ENCODE results near the gene LCNL1. TPM values are rescaled to one million over a fixed set of nuclear protein-coding genes. Genes with fewer than 3 reads are reported as not detected.

The LCNL1 gene
- total RNA-seq, 1 experiment from 2014 or later, result not detected

- Mint-ChIP-seq H3K4me1 (ENCODE audit: insufficient read depth, unreplicated experiment) (no peaks in the 10 kb centered on the region), H3K36me3 (ENCODE audit: insufficient read depth, unreplicated experiment) (no peaks in the 10 kb centered on the region), H3K9me3 (ENCODE audit: unreplicated experiment) (no peaks in the 10 kb centered on the region), H3K4me3 (ENCODE audit: unreplicated experiment) (peak overlapping the region; percentile 84), H3K27me3 (ENCODE audit: insufficient read depth, unreplicated experiment) (no peaks in the 10 kb centered on the region), H3K27ac (ENCODE audit: low read depth, unreplicated experiment) (peak overlapping the region; percentile 39)
- intact Hi-C loops (cut with micrococcal nuclease), result loop anchor here (10.0 kb wide), 1 partner anchor 105 kb away; the partner anchor contains the start of genes AJM1 and PHPT1
- ChIA-PET POLR2A (interaction anchor here (0.6 to 1.4 kb wide), 2 partner anchors 15 to 44 kb away, joined by 3 to 4 read pairs; no protein-coding TSS in a partner anchor), CTCF (interaction anchor here (1.3 kb wide), 1 partner anchor 79 kb away, joined by 3 read pairs; no protein-coding TSS in a partner anchor)
- BruUV-seq (replicated peaks), result no TSS peak
- peak; percentile 92 for DNase-seq (ENCODE audit: unreplicated experiment)
- TF ChIP-seq, protein P1, sequence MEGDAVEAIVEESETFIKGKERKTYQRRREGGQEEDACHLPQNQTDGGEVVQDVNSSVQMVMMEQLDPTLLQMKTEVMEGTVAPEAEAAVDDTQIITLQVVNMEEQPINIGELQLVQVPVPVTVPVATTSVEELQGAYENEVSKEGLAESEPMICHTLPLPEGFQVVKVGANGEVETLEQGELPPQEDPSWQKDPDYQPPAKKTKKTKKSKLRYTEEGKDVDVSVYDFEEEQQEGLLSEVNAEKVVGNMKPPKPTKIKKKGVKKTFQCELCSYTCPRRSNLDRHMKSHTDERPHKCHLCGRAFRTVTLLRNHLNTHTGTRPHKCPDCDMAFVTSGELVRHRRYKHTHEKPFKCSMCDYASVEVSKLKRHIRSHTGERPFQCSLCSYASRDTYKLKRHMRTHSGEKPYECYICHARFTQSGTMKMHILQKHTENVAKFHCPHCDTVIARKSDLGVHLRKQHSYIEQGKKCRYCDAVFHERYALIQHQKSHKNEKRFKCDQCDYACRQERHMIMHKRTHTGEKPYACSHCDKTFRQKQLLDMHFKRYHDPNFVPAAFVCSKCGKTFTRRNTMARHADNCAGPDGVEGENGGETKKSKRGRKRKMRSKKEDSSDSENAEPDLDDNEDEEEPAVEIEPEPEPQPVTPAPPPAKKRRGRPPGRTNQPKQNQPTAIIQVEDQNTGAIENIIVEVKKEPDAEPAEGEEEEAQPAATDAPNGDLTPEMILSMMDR (IDR thresholded peaks at IDR 0.05; ENCODE audit: unreplicated experiment), result no peak
Measured at GRCh38 chr9:136949817-136950655, 32.8 kb upstream of the LCNL1 start.

DNA sequence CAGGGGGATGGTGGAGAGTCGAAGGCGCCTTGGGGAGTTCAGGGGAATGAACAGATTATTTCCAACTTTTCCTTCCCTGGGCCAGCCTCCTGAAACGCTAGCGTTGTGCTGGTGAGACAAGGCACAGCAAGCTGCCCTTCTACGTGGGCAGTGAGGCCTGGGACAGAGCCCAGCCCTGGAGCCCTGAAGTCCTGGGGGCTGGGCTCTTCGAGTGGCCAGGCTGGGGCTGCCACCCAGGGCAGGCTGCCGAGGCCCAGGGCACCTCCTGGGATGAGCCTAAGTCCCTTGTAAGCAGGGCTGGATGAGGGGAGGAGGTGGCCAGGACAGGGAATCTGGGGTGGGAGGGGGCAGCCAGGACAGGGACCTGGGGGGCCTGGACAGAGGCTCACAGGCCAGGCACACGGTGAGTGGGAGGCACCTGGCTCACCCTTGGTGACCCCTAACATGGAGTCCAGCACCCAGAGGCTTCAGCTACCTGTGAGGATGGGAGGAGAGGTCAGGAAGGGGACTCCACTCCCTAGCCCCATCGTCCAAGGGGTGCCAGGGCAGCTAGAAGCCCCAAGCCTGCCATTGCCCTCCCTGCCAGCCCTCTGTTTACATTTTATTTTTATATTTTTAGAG, 32.0 kb upstream of the LCNL1 start:
- no peaks in the 10 kb centered on the region for H3K9me3 Mint-ChIP-seq (ENCODE audit: unreplicated experiment)
- ChIA-PET CTCF (interaction anchor here (0.6 to 1.3 kb wide), 2 partner anchors 78 to 157 kb away, joined by 3 to 6 read pairs; no protein-coding TSS in a partner anchor), POLR2A (interaction anchor here (1.4 kb wide), 1 partner anchor 14 kb away, joined by 4 read pairs; no protein-coding TSS in a partner anchor)
- no peaks in the 10 kb centered on the region for H3K27me3 Mint-ChIP-seq (ENCODE audit: insufficient read depth, unreplicated experiment)
- H3K27ac Mint-ChIP-seq (ENCODE audit: low read depth, unreplicated experiment), result no peak overlapping the region
- TF ChIP-seq, protein P1 (IDR thresholded peaks at IDR 0.05; ENCODE audit: unreplicated experiment), result no peak
- H3K4me3 Mint-ChIP-seq (ENCODE audit: unreplicated experiment), result peak overlapping the region; percentile 84
- no peaks in the 10 kb centered on the region for H3K4me1 Mint-ChIP-seq (ENCODE audit: insufficient read depth, unreplicated experiment)
- BruUV-seq (replicated peaks), result no TSS peak
- no peaks in the 10 kb centered on the region for H3K36me3 Mint-ChIP-seq (ENCODE audit: insufficient read depth, unreplicated experiment)
- intact Hi-C loops (cut with micrococcal nuclease), result no loop called here
- DNase-seq (ENCODE audit: unreplicated experiment), result no peak

DNA sequence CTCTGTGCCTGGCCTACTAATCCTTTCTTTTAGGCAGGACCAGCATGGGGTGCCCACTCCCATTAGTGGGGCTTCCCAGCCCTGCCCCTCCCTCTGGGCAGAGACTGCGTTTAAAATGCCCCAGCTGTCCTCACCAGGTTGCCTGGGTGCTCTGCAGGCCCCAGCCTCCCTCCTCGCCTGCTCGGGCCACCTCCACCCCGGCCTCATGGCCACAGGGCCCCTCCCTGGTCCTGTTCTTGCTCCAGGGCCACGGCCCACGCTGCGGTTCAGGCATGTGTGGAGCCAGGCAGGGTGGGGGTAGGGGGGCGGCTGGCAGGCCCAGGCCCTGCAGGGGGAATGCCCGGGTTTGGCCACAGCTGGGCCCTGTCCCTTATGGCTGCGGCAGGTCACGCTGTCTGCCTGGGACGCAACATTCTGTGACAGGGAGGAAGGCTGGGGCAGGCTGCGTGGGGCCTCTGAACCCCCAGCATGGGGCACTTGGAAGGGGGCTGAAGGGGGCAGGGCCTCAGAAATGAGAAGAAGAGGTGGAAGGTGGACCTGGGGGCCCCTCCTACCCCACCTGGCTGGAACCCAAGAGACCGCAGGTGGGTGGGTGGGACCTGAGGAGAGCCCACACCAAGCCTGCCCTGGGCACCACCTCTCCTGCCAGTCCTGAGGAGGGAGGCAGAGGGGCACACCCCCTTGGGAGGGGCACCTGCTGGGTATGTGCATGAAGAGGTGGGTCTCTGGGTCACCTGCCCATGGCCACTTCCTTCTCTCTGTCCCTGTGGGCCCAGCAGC, 31.1 kb upstream of the LCNL1 start, which contains the start of gene LCN12:
Gene LCN12, plus strand, starts transcription at position 733 of the 780 bp plus-strand sequence. CDS start 55 bp downstream, outside the sequence.
- DNase-seq (ENCODE audit: unreplicated experiment), result no peak
- ChIA-PET POLR2A (no interaction called here), CTCF (interaction anchor here (0.6 kb wide), 2 partner anchors 158 to 433 kb away, joined by 3 to 6 read pairs; no protein-coding TSS in a partner anchor)
- no peaks in the 10 kb centered on the region for H3K27me3 Mint-ChIP-seq (ENCODE audit: insufficient read depth, unreplicated experiment)
- H3K9me3 Mint-ChIP-seq (ENCODE audit: unreplicated experiment), result peaks cover 6% of the 10 kb centered on the region
- TF ChIP-seq, protein P1 (IDR thresholded peaks at IDR 0.05; ENCODE audit: unreplicated experiment), result no peak
- no peak within 1 kb of the TSS for H3K4me3 Mint-ChIP-seq (ENCODE audit: unreplicated experiment)
- H3K36me3 Mint-ChIP-seq (ENCODE audit: insufficient read depth, unreplicated experiment), result no peaks in the 10 kb centered on the region
- H3K4me1 Mint-ChIP-seq (ENCODE audit: insufficient read depth, unreplicated experiment), result no peaks in the 10 kb centered on the region
- H3K27ac Mint-ChIP-seq (ENCODE audit: low read depth, unreplicated experiment), result no peak within 1 kb of the TSS
- no TSS peak for BruUV-seq (replicated peaks)
- intact Hi-C loops (cut with micrococcal nuclease), result no loop called here
